Measurements from ENCODE around the gene TKT. TPM values are rescaled to one million over a fixed set of nuclear protein-coding genes. Genes with fewer than 3 reads are reported as not detected.

The TKT gene
- polyA plus RNA-seq, 2 of the 4 experiments (the other 2 are of a cell fraction) = 628 to 1,457 TPM

DNA sequence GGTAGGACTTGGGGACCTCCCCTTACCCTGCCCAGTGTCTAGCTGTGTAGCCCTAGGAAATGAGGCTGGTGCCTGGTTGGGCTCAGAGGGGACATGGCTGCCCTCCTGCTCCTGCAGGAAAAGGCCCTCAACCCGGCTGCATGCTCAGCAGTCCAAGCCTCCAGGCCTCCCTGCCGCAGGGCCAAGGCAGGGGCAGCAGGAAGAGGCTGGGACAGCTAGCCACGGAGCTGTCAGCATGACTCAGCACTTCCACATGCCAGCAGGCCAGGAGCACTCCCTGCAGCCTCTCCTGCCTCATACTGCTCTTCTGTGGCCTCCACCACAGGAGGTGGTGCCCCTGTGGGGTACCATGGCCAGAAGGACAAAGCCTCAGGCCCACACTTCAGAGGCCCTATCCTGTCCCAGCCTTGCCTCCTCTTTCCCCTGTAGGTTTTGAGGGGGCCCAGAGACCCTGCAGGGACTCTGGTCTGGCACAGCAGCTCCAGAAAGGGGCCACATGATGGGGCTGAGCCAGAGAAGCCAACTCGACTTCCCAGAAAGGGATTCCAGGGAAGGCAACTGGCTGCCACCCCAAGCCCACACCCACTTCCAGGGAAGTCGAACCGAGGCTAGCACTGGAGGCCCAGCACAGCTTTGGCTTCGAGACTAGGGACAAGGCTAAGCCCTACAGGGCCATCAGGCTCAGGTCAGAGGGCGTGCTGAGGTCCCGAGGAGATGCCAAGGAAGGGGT is 19.5 kb downstream of the TKT start (continued):
- TF ChIP-seq HEYL (CRISPR knock-in tag; IDR thresholded peaks at IDR 0.05) (no peak), HOXB13 (CRISPR knock-in tag; IDR thresholded peaks at IDR 0.05; ENCODE audit: low read depth) (peak; percentile 71), SREBF2 (IDR thresholded peaks at IDR 0.05) (no peak), NPAS2 (CRISPR knock-in tag; IDR thresholded peaks at IDR 0.05; ENCODE audit: borderline replicate concordance) (no peak), HOXA7 (CRISPR knock-in tag; IDR thresholded peaks at IDR 0.05) (no peak), EHF (CRISPR knock-in tag; IDR thresholded peaks at IDR 0.05) (no peak), KDM5A (IDR thresholded peaks at IDR 0.05) (no peak), KDM1A (IDR thresholded peaks at IDR 0.05; ENCODE audit: low read depth) (no peak), CHD4 (IDR thresholded peaks at IDR 0.05; ENCODE audit: borderline replicate concordance) (no peak), CHD2 (IDR thresholded peaks at IDR 0.05; ENCODE audit: low read length, partially characterized antibody) (no peak), HOXB5 (CRISPR knock-in tag; IDR thresholded peaks at IDR 0.05) (peak; percentile 70; the same call in 1 of the 2 replicates), FOXS1 (CRISPR knock-in tag; IDR thresholded peaks at IDR 0.05) (peak; percentile 64; the same call in 1 of the 2 replicates), PHF8 (IDR thresholded peaks at IDR 0.05; ENCODE audit: borderline replicate concordance, low read depth) (no peak), SMC3 (IDR thresholded peaks at IDR 0.05) (no peak)
- TF ChIP-seq, protein P1, sequence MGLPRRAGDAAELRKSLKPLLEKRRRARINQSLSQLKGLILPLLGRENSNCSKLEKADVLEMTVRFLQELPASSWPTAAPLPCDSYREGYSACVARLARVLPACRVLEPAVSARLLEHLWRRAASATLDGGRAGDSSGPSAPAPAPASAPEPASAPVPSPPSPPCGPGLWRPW (IDR thresholded peaks at IDR 0.05) = no peak
- TF ChIP-seq, protein P2, sequence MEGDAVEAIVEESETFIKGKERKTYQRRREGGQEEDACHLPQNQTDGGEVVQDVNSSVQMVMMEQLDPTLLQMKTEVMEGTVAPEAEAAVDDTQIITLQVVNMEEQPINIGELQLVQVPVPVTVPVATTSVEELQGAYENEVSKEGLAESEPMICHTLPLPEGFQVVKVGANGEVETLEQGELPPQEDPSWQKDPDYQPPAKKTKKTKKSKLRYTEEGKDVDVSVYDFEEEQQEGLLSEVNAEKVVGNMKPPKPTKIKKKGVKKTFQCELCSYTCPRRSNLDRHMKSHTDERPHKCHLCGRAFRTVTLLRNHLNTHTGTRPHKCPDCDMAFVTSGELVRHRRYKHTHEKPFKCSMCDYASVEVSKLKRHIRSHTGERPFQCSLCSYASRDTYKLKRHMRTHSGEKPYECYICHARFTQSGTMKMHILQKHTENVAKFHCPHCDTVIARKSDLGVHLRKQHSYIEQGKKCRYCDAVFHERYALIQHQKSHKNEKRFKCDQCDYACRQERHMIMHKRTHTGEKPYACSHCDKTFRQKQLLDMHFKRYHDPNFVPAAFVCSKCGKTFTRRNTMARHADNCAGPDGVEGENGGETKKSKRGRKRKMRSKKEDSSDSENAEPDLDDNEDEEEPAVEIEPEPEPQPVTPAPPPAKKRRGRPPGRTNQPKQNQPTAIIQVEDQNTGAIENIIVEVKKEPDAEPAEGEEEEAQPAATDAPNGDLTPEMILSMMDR (IDR thresholded peaks at IDR 0.05) = no peak
- TF ChIP-seq, protein P3, sequence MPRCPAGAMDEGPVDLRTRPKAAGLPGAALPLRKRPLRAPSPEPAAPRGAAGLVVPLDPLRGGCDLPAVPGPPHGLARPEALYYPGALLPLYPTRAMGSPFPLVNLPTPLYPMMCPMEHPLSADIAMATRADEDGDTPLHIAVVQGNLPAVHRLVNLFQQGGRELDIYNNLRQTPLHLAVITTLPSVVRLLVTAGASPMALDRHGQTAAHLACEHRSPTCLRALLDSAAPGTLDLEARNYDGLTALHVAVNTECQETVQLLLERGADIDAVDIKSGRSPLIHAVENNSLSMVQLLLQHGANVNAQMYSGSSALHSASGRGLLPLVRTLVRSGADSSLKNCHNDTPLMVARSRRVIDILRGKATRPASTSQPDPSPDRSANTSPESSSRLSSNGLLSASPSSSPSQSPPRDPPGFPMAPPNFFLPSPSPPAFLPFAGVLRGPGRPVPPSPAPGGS (IDR thresholded peaks at IDR 0.05) = no peak
- TF ChIP-seq, protein P4, sequence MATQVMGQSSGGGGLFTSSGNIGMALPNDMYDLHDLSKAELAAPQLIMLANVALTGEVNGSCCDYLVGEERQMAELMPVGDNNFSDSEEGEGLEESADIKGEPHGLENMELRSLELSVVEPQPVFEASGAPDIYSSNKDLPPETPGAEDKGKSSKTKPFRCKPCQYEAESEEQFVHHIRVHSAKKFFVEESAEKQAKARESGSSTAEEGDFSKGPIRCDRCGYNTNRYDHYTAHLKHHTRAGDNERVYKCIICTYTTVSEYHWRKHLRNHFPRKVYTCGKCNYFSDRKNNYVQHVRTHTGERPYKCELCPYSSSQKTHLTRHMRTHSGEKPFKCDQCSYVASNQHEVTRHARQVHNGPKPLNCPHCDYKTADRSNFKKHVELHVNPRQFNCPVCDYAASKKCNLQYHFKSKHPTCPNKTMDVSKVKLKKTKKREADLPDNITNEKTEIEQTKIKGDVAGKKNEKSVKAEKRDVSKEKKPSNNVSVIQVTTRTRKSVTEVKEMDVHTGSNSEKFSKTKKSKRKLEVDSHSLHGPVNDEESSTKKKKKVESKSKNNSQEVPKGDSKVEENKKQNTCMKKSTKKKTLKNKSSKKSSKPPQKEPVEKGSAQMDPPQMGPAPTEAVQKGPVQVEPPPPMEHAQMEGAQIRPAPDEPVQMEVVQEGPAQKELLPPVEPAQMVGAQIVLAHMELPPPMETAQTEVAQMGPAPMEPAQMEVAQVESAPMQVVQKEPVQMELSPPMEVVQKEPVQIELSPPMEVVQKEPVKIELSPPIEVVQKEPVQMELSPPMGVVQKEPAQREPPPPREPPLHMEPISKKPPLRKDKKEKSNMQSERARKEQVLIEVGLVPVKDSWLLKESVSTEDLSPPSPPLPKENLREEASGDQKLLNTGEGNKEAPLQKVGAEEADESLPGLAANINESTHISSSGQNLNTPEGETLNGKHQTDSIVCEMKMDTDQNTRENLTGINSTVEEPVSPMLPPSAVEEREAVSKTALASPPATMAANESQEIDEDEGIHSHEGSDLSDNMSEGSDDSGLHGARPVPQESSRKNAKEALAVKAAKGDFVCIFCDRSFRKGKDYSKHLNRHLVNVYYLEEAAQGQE (IDR thresholded peaks at IDR 0.05) = no peak
- TF ChIP-seq, protein P5, sequence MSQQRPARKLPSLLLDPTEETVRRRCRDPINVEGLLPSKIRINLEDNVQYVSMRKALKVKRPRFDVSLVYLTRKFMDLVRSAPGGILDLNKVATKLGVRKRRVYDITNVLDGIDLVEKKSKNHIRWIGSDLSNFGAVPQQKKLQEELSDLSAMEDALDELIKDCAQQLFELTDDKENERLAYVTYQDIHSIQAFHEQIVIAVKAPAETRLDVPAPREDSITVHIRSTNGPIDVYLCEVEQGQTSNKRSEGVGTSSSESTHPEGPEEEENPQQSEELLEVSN (IDR thresholded peaks at IDR 0.05; ENCODE audit: borderline replicate concordance, low read depth) = peak; percentile 62; the same call in 1 of the 2 replicates

DNA sequence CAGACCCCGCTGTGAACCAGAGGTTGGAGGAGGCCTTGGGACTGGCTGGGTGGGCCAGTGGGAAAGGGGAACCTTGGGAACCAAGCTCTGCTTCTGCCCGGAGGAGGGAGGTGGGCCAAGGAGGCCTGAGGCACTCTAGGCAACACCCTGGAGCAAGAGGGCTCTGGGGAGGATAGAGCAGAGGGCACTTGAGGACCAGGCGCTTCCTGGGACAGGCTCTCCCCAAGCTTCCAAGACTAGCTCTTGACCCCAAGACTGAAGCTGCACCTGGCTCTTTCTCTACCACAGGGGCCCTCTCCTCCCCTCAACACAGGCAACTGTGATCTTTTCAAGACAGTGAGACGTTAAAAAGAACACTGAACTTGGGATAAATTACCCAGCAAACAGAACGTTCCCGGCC is 20.3 kb downstream of the TKT start:
- ChIA-PET CTCF (interaction anchor here (1.1 to 7.7 kb wide), 3 partner anchors 8 to 39 kb away, joined by 4 to 69 read pairs (median 4); no protein-coding TSS in a partner anchor), POLR2A (interaction anchor here (1.0 kb wide), 1 partner anchor 19 kb away, joined by 3 read pairs; no protein-coding TSS in a partner anchor)
- peak overlapping the region; percentile 100 for H3K27ac ChIP-seq
- no peaks in the 10 kb centered on the region for H3K9me3 ChIP-seq
- ATAC-seq (no peak), FAIRE-seq (no peak), DNase-seq (ENCODE audit: low read depth in 1 of 2, low spot score in 1 of 2) (no peak)
- H3K4me3 ChIP-seq = no peak overlapping the region
- WGBS (ENCODE audit: missing lambda C conversion rate) = 48% methylated on average over 5 of the region's 6 CpGs
- H3K4me1 ChIP-seq = peaks cover 97% of the 10 kb centered on the region
- peak overlapping the region; percentile 77 for H3K4me2 ChIP-seq
- TF ChIP-seq RAD21 (conservative IDR thresholded peaks at IDR 0.05 in 1 of 2, IDR thresholded peaks at IDR 0.05 in 1 of 2) = no peak
- TF ChIP-seq, protein P6, sequence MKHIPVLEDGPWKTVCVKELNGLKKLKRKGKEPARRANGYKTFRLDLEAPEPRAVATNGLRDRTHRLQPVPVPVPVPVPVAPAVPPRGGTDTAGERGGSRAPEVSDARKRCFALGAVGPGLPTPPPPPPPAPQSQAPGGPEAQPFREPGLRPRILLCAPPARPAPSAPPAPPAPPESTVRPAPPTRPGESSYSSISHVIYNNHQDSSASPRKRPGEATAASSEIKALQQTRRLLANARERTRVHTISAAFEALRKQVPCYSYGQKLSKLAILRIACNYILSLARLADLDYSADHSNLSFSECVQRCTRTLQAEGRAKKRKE (CRISPR knock-in tag; IDR thresholded peaks at IDR 0.05; ENCODE audit: low read depth) = no peak
- no peak for TF ChIP-seq NR3C1 (IDR thresholded peaks at IDR 0.05)
- TF ChIP-seq JUN (IDR thresholded peaks at IDR 0.05) = no peak
- TF ChIP-seq ZSCAN20 (CRISPR knock-in tag; IDR thresholded peaks at IDR 0.05) = no peak
- TF ChIP-seq ESRRA (IDR thresholded peaks at IDR 0.05; ENCODE audit: borderline replicate concordance, low read length) = no peak
- TF ChIP-seq SREBF2 (IDR thresholded peaks at IDR 0.05) = no peak
- no peak for TF ChIP-seq NPAS2 (CRISPR knock-in tag; IDR thresholded peaks at IDR 0.05; ENCODE audit: borderline replicate concordance)
- TF ChIP-seq KDM1A (IDR thresholded peaks at IDR 0.05; ENCODE audit: low read depth) = no peak
- no peak for TF ChIP-seq RARB (CRISPR knock-in tag; IDR thresholded peaks at IDR 0.05)
- TF ChIP-seq CEBPB (IDR thresholded peaks at IDR 0.05) = no peak

Measured in A549 (cell line).